D721Med (cell line): ENCODE measurements around the gene IFNLR1.

ENCODE experiments used
- DNase-seq: peaks from one replicate; pipeline ENCODE4 v3.0.0; 2011; ENCODE audit warnings: low spot score; ENCODE audit not compliant: insufficient read length
- FAIRE-seq: peaks from 2 replicates; lab custom pipeline; 2011; peaks lifted over from hg19 to GRCh38; lab: Jason Lieb, UNC
- TF ChIP-seq, protein P1 (sequence below): IDR thresholded peaks from 2 replicates; pipeline ENCODE4 v1.5.1; 2012; ENCODE audit warnings: mild to moderate bottlenecking, control low read depth; ENCODE audit not compliant: insufficient read depth; ENCODE audit errors: missing control alignments

The IFNLR1 gene

GRCh38 chr1:24104854-24105253, 82.2 kb downstream of the IFNLR1 start:
- FAIRE-seq = no peak
- TF ChIP-seq, protein P1, sequence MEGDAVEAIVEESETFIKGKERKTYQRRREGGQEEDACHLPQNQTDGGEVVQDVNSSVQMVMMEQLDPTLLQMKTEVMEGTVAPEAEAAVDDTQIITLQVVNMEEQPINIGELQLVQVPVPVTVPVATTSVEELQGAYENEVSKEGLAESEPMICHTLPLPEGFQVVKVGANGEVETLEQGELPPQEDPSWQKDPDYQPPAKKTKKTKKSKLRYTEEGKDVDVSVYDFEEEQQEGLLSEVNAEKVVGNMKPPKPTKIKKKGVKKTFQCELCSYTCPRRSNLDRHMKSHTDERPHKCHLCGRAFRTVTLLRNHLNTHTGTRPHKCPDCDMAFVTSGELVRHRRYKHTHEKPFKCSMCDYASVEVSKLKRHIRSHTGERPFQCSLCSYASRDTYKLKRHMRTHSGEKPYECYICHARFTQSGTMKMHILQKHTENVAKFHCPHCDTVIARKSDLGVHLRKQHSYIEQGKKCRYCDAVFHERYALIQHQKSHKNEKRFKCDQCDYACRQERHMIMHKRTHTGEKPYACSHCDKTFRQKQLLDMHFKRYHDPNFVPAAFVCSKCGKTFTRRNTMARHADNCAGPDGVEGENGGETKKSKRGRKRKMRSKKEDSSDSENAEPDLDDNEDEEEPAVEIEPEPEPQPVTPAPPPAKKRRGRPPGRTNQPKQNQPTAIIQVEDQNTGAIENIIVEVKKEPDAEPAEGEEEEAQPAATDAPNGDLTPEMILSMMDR = no peak
- DNase-seq = no peak
